ENCODE measurements around the gene PRRG2.
A peak's percentile ranks its signal among the peaks of the same experiment; 100 is the strongest.

Gene PRRG2

GRCh38 chr19:49557641-49558325 is 23.3 kb upstream of the PRRG2 start:
- no peak for DNase-seq

DNA sequence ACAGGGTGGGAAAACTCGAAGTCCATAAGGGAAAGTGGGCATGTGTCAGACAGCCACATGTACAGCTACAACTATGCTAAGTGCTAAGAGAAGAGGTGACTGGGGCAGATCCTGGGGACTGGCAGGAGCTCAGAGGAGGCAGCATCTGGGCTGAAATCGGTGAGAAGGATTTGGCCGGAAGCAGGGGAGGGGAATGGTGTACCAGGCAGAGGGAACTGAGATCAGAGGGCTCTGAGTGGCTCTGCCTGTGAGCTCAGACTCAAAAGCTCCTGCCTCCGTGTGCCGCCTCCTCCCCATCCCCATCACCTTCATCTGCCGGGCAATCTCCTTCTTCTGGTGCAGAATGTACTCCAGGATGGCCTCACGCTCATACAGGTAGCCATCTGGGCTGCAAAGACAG is 22.5 kb upstream of the PRRG2 start:
- no peak for DNase-seq

DNA sequence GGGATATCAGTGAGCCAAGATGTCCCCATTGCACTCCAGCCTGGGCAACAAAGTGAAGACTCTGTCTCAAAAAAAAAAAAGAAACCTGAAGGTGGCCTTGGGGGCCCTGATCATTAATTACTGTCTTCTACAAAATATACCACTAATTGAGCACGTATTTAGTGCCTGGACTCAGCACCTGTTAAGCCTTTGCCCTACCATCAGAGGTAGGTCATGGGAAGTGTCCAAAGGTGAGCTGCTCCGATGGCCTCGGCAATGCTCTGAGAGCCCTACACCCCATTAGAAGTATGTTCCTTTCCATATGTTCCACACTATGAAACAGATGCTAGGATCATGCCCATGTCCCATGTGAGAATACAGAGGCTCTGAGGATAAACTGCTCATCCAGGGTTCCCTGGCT is 21.7 kb upstream of the PRRG2 start:
- DNase-seq, result no peak

- DNase-seq, result no peak
Measured at GRCh38 chr19:49559928-49560327, 21.2 kb upstream of the PRRG2 start.

DNA sequence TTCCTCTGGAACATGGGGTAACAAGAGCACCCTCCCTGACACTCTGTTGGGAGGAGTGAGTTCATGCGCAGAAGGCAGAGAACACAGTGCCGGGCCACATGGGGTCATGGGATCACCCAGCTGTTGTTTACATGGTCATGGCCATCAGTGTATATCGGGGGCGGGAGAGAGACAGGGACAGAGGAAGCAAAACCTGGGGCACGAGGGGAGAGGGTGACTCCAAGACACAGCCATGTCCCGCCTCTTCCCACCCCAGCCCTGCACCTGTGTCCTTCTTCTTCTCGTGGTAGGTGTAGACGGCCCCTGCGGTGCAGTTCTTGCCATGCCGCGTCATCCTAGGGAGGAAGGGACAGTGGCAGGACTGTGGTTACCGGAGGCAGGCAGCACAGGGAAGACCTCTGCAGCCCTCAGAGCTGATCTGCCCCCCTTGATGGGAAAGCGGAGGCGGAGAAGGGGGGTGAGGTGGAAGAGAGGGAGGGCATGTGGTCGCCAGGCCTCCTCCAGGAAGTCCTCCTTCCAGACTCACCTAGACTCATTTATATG is 20.7 kb upstream of the PRRG2 start:
- DNase-seq, result no peak

DNA sequence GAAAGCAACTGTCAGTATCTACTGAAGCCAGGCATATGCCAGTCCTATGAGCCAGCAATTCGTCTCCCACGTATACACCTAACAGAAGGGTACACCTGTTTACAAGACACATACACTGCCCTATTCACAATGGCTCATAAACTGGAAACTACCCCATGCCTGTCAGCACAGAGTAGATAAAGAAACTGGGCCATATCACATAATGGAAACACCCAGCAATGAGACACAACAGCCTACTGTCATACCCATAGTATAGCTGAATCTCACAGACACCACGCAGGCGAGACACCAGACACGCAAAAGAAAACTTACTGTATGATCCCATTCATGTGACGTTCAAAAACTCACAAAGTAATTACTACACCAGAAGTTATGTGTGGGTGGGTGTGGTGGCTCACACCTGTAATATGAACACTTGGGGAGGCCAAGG is 16.5 kb upstream of the PRRG2 start:
- no peak for DNase-seq

GRCh38 chr19:49565261-49565660 is 15.9 kb upstream of the PRRG2 start:
- DNase-seq, result no peak

DNA sequence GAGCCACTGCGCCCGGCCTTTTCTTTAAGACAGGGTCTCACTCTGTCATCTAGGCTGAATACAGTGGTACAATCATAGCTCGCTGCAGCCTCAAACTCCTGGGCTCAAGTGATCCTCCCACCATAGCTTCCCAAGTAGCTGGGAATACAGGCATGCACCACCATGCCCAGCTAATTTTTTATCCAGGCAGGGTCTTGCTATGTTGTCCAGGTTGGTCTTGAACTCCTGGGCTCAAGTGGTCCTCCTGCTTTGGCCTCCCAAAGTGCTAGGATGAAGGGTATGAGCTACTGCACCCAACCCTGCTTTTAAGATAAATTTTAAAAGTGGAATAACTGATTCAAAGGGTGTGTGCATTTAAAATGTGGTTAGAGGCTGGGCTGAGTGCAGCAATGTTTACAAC is 14.8 kb upstream of the PRRG2 start:
- no peak for DNase-seq

- no peak for DNase-seq
Measured at GRCh38 chr19:49567861-49568441, 13.2 kb upstream of the PRRG2 start.

- DNase-seq, result peak; percentile 60
Measured at GRCh38 chr19:49570138-49570856, 10.8 kb upstream of the PRRG2 start.

DNA sequence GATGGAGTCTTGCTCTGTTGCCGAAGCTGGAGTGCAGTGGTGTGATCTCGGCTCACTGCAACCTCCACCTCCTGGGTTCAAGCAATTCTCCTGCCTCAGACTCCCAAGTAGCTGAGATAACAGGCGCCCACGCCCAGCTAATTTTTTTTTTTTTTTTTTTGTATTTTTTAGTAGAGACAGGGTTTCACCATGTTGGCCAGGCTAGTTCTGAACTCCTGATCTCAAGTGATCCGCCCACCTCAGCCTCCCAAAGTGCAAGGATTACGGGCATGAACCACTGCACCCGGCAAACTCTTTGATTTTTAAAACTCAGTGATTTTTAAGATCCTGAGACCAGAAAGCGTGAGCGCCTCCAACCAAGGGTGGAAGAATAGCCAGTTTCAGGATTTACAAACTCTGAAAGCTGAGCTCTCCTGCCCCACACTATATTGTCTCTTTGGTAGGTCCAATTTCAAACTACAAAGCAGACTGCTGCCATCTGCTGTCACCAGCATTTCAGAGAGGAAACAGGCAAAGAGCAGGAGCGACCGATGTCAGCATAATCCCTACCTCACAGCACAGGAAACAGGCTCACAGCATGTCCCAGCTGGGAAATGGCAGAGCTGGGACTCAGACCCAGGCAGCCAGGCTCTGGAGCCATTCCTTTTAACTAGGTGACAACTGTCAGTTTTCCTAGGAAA is 10.0 kb upstream of the PRRG2 start:
- no peak for DNase-seq

DNA sequence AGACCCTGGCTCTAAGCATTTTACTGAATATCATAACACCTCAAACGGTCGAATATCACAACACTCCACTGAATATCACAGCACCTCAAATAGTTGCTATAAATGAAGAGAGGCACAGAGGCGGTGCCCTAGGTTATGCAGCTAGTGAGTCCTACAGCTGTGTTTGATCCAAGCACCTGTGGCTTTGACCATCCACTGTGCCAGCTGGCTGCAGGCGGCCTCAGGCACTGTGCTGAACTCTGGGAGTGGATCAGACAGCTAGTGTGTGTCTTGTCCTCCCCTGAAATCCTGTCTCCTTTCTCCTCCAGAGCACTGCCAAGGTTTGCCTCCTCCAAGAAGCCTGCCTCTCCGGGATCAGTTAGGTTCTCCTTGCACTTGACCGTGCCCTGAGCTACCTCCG is 8.1 kb upstream of the PRRG2 start:
- DNase-seq, result no peak

DNA sequence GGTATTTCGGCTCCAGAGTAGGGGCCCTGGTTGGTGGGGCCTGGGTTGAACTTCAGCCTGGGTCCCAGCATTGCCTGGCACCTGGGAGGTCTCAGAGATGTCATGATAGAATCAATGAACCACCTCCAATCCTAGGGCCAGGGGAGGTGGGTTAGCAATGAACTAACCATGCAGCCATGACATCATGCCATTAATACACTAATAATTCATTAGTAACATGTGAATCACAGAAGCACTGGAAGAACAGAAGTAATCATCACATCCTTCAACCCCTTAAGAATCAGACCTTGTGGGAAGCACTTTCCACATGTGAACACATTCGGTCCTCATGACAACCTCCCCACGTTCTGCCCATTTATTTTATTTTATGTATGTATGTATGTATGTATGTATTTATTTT is 7.7 kb upstream of the PRRG2 start:
- no peak for DNase-seq

DNA sequence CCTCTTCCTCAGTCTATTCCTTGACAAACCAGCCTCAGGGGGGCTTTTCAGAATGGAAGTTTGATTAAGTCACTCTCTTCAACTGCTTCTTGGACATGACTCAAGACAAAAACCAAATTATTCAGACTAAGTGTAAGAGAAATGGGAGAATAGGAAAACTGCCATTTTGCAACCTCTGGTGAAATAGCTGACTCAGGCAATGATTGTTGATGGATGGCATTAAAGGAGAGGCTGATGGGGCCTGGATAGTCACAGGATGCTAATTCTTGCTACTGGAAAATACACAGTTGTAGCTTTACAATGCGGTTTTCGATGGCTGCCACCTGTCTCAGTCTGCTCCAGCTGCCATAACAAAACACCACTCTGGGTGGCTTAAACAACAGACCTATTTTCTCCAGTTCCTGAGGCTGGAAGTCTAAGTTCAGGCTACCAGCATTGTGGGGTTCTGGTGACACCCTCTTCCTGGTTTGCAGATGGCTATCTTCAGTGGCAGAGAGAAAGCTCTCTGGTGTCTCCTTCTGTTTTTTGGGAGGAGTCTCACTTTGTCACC is 6.8 kb upstream of the PRRG2 start:
- DNase-seq, result no peak

DNA sequence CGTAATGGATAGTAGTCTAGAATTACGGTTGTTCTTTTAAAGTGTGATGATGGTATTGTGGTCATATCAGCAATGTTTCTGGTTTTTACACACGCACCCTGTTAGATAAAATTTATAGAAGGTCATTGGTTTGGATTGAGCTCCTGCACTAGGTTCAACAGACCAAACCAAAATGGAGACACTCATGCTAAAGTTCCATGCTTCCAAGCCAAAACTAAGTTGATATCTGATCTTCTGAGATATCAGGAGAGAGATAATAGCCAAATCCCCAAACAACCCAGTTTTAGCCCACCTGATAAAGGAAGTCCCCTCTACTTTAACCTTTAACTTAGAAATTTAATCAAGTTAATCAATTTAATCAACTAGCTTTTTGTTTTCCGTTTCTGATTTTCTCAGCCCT is 1.9 kb upstream of the PRRG2 start:
- no peak for DNase-seq

- no peak for DNase-seq
Measured at GRCh38 chr19:49579947-49580263, 1.2 kb upstream of the PRRG2 start.

- DNase-seq, result peak; percentile 96
Measured at GRCh38 chr19:49580264-49581006, 681 bp upstream of the PRRG2 start, which contains the start of gene NOSIP. Gene NOSIP (minus strand): TSS chr19:49580556. CDS start chr19:49560691, 19,865 bp downstream.

- no peak for DNase-seq
Measured at GRCh38 chr19:49583239-49583638, 2.1 kb downstream of the PRRG2 start.

- no peak for DNase-seq
Measured at GRCh38 chr19:49585023-49585422, 3.9 kb downstream of the PRRG2 start.

DNA sequence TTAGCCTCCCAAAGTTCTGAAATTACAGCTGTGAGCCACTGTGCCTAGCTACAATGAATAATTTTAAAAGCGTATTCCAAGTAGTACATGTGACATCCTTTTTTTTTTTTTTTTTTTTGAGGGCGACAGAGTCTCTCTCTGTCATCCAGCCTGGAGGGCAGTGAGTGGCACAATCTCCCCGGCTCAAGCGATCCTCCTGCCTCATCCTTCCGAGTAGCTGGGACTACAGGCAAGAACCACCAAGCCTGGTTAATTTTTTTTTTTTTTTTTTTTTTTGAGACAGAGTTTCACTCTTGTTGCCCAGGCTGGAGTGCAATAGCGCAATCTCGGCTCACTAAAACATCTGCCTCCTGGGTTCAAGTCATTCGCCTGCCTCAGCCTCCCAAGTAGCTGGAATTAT is 6.1 kb downstream of the PRRG2 start:
- no peak for DNase-seq

DNA sequence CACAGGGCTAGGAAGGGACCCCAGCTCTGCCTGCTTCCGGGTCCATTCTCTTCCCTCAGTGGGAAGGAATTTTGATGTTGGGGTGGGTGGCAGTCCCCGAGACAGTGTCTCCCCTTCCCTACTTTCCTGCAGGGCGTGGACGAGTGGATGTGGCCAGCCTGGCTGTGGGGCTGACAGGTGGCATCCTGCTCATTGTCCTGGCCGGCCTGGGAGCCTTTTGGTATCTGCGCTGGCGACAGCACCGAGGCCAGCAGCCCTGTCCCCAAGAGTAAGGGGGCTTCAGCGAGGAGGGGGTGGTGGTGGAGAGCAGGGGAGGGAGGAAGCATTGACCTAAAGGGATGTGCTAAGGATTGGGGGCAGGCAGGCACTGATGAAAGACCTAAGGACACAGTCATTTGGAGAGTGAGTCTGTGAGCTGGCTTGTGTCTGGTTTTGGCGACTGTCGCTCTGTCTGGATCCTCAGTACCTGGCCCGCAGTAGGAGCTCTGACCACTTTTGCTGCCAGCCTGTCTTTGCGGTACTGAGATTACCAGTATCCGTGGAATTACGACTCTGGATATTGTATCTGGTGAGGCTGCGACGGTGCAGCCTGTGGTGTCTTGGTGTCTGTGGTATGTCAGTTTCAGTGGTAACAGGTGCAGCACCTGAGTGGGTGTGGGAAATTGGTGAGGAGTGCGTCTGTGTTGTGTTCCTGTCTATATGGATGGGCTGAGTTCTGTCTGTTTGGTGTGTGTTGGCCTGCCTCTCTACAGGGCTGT is 7.4 kb downstream of the PRRG2 start:
- DNase-seq, result no peak

GRCh38 chr19:49589502-49589905 is 8.4 kb downstream of the PRRG2 start:
- no peak for DNase-seq

Data from activated T-cell treated with anti-CD3 and anti-CD28 coated beads for 4 hours (primary cell).